ENCODE measurements around the gene RAB3A.

The RAB3A gene

GRCh38 chr19:18203863-18204393 is at the start of gene RAB3A:
RAB3A (minus strand) TSS chr19:18204042; CDS start chr19:18202740, 1,302 bp downstream.
- peak; percentile 100 for DNase-seq

GRCh38 chr19:18253130-18253529 is 49.3 kb upstream of the RAB3A start:
- no peak for DNase-seq

GRCh38 chr19:18252370-18252717 is 48.5 kb upstream of the RAB3A start:
- no peak for DNase-seq

- DNase-seq, result peak; percentile 76
These were observed 47.9 kb upstream of the RAB3A start for GRCh38 chr19:18251587-18252369.

- DNase-seq, result no peak
These were observed 46.0 kb upstream of the RAB3A start for GRCh38 chr19:18249834-18250233.

GRCh38 chr19:18245297-18245696 is 41.5 kb upstream of the RAB3A start:
- DNase-seq, result no peak

- DNase-seq, result no peak
These were observed 35.5 kb upstream of the RAB3A start for GRCh38 chr19:18239303-18239702.

GRCh38 chr19:18234194-18234593 is 30.4 kb upstream of the RAB3A start:
- no peak for DNase-seq

- peak; percentile 63 for DNase-seq
These were observed 29.5 kb upstream of the RAB3A start for GRCh38 chr19:18233224-18233825.

GRCh38 chr19:18232540-18233223 is 28.8 kb upstream of the RAB3A start:
- DNase-seq, result peak; percentile 82

- DNase-seq, result no peak
These were observed 27.9 kb upstream of the RAB3A start for GRCh38 chr19:18231775-18232174.

GRCh38 chr19:18230941-18231734 is 27.3 kb upstream of the RAB3A start:
- DNase-seq, result no peak

GRCh38 chr19:18229915-18230314 is 26.1 kb upstream of the RAB3A start:
- no peak for DNase-seq

GRCh38 chr19:18229474-18229873 is 25.6 kb upstream of the RAB3A start:
- DNase-seq, result no peak

GRCh38 chr19:18227781-18228271 is 24.0 kb upstream of the RAB3A start:
- no peak for DNase-seq

GRCh38 chr19:18226956-18227780 is 23.3 kb upstream of the RAB3A start:
- no peak for DNase-seq

- no peak for DNase-seq
These were observed 22.0 kb upstream of the RAB3A start, which contains the start of gene PDE4C for GRCh38 chr19:18225702-18226468. PDE4C (minus strand) TSS chr19:18226438; CDS start chr19:18226415, 23 bp downstream.

GRCh38 chr19:18225355-18225701 is 21.5 kb upstream of the RAB3A start:
- DNase-seq, result no peak

- DNase-seq, result peak; percentile 100
These were observed 20.9 kb upstream of the RAB3A start for GRCh38 chr19:18224525-18225354.
